C4-2B (cell line): ENCODE measurements around the gene ANKRD33B.

ENCODE experiments used
- H3K27ac ChIP-seq: fragments of 450-650 bp; 2 replicates; pipeline ENCODE4 v1.5.1; 2017
- CTCF ChIP-seq: fragments of 450-650 bp; conservative IDR thresholded peaks from 2 replicates; pipeline ENCODE4 v1.5.1; 2017; ENCODE audit warnings: mild to moderate bottlenecking
- ZFX ChIP-seq: fragments of 450-650 bp; IDR thresholded peaks from 2 replicates; pipeline ENCODE4 v1.6.1; 2017

ANKRD33B gene

GRCh38 chr5:10586555-10586954 is 22.7 kb downstream of the ANKRD33B start:
- TF ChIP-seq ZFX (no peak), CTCF (no peak)
- no peak overlapping the region for H3K27ac ChIP-seq

- H3K27ac ChIP-seq: no peak overlapping the region
- TF ChIP-seq CTCF: no peak
- no peak for TF ChIP-seq ZFX
Observed at GRCh38 chr5:10588109-10588775, 24.4 kb downstream of the ANKRD33B start.

GRCh38 chr5:10588779-10589447 is 25.0 kb downstream of the ANKRD33B start:
- H3K27ac ChIP-seq: no peak overlapping the region
- TF ChIP-seq ZFX (no peak), CTCF (no peak)

GRCh38 chr5:10590226-10590999 is 26.5 kb downstream of the ANKRD33B start:
- TF ChIP-seq CTCF (no peak), ZFX (no peak)

GRCh38 chr5:10591159-10591558 is 27.3 kb downstream of the ANKRD33B start:
- no peak for TF ChIP-seq ZFX
- no peak for TF ChIP-seq CTCF
- no peak overlapping the region for H3K27ac ChIP-seq

More at GRCh38 chr5:10590226-10590999, 26.5 kb downstream of the ANKRD33B start:
- no peak overlapping the region for H3K27ac ChIP-seq

- no peak for TF ChIP-seq ZFX
- H3K27ac ChIP-seq: no peak overlapping the region
Observed at GRCh38 chr5:10591966-10592365, 28.1 kb downstream of the ANKRD33B start.

GRCh38 chr5:10592601-10593000 is 28.7 kb downstream of the ANKRD33B start:
- no peak overlapping the region for H3K27ac ChIP-seq
- no peak for TF ChIP-seq ZFX
- TF ChIP-seq CTCF: no peak
